ENCODE measurements around the gene PRPSAP1. TPM values are rescaled to one million over a fixed set of nuclear protein-coding genes. Genes with fewer than 3 reads are reported as not detected.

The PRPSAP1 gene
- total and polyA plus RNA-seq, 8 donors, result 25.0 to 49.0 (median 38.4) TPM

- Histone ChIP-seq H3K27me3 (no peaks in the 10 kb centered on the region), H3K27ac (no peak overlapping the region), H3K4me3 (no peak overlapping the region), H3K9me3 (no peaks in the 10 kb centered on the region), H3K36me3 (peaks cover 0 to 10% (median 6%) of the 10 kb centered on the region in 4 donors), H3K4me1 (peaks cover 40 to 57% (median 49%) of the 10 kb centered on the region in 4 donors)
- no peak for TF ChIP-seq POLR2AphosphoS5 (IDR thresholded peaks at IDR 0.05)
- TF ChIP-seq POLR2A (IDR thresholded peaks at IDR 0.05), result no peak
- no peak for TF ChIP-seq CTCF (IDR thresholded peaks at IDR 0.05)
- TF ChIP-seq EP300 (IDR thresholded peaks at IDR 0.05), result no peak
- intact Hi-C loops (cut with DNase I; ENCODE audit: low total_unique reads), result loop anchor here (5.0 kb wide), 1 partner anchor 153 kb away; no protein-coding TSS in a partner anchor
- WGBS, 5 donors, result 84 to 91% (median 88%) methylated on average over 15 to 22 of the region's 22 CpGs
- DNase-seq, result no peak
These were observed 78.2 kb downstream of the PRPSAP1 start for GRCh38 chr17:76275382-76276068.

- DNase-seq, result no peak
- Histone ChIP-seq H3K36me3 (peaks cover 4 to 22% (median 17%) of the 10 kb centered on the region in 4 donors), H3K27ac (peak overlapping the region in 3 of 5 donors; percentile 47 to 89 (median 82)), H3K4me1 (peaks cover 46 to 63% (median 58%) of the 10 kb centered on the region in 4 donors), H3K27me3 (no peaks in the 10 kb centered on the region), H3K9me3 (no peaks in the 10 kb centered on the region), H3K4me3 (no peak overlapping the region)
- 57 to 66% (median 61%) methylated on average over 14 to 21 of the region's 21 CpGs for WGBS, 5 donors
- intact Hi-C loops (cut with DNase I; ENCODE audit: low total_unique reads), result no loop called here
- TF ChIP-seq CTCF (IDR thresholded peaks at IDR 0.05) (no peak), POLR2A (IDR thresholded peaks at IDR 0.05) (no peak)
These were observed 79.4 kb downstream of the PRPSAP1 start for GRCh38 chr17:76274112-76274956.

GRCh38 chr17:76273445-76274111 lies 80.1 kb downstream of the PRPSAP1 start:
- H3K4me3 ChIP-seq, result no peak overlapping the region
- H3K36me3 ChIP-seq, result peaks cover 4 to 28% (median 24%) of the 10 kb centered on the region in 4 donors
- no peak for DNase-seq
- no peaks in the 10 kb centered on the region for H3K9me3 ChIP-seq
- peaks cover 47 to 63% (median 60%) of the 10 kb centered on the region in 4 donors for H3K4me1 ChIP-seq
- intact Hi-C loops (cut with DNase I; ENCODE audit: low total_unique reads), result no loop called here
- TF ChIP-seq EP300 (IDR thresholded peaks at IDR 0.05), result no peak
- TF ChIP-seq CTCF (IDR thresholded peaks at IDR 0.05), result no peak
- TF ChIP-seq POLR2A (IDR thresholded peaks at IDR 0.05), result no peak
- TF ChIP-seq POLR2AphosphoS5 (IDR thresholded peaks at IDR 0.05), result no peak
- H3K27ac ChIP-seq, result peak overlapping the region in 4 of 5 donors; percentile 29 to 100 (median 86)
- H3K27me3 ChIP-seq, result no peaks in the 10 kb centered on the region
- WGBS, 5 donors, result 51 to 58% (median 54%) methylated on average over 22 to 26 of the region's 26 CpGs
